GM23338 (cell line): ENCODE measurements around the gene S100A11. TPM values are rescaled to one million over a fixed set of nuclear protein-coding genes. Genes with fewer than 3 reads are reported as not detected.
A peak's percentile ranks its signal among the peaks of the same experiment; 100 is the strongest.

Experiments
- ATAC-seq: fragments of 200-7000 bp; cut with Tn5 transposase; 3 replicates; pipeline ENCODE4 v1.9.1; 2020
- DNase-seq: peaks from one replicate; pipeline ENCODE4 v3.0.0-alpha.2; 2015; ENCODE audit warnings: low spot score
- H2AFZ ChIP-seq: fragments of 200-600 bp; sonication (generic); 2 replicates; pipeline ENCODE4 v1.8.0; 2016; ENCODE audit warnings: antibody characterized with exemption, mild to moderate bottlenecking, moderate library complexity
- H3F3A ChIP-seq: fragments of 200-600 bp; sonication (generic); replicated peaks from 2 replicates; pipeline ENCODE4 v1.8.0; 2017; ENCODE audit warnings: antibody characterized with exemption, mixed run types, low read depth
- H3K27ac ChIP-seq: fragments of 200-600 bp; sonication (generic); 2 replicates; pipeline ENCODE4 v1.6.1; 2016; ENCODE audit warnings: low read depth
- H3K27me3 ChIP-seq: fragments of 200-600 bp; sonication (generic); 2 replicates; pipeline ENCODE4 v1.8.0; 2016; ENCODE audit warnings: mild to moderate bottlenecking, mixed run types, moderate library complexity; ENCODE audit not compliant: insufficient read depth
- H3K36me3 ChIP-seq: fragments of 200-600 bp; sonication (generic); 2 replicates; pipeline ENCODE4 v1.8.0; 2016; ENCODE audit warnings: mild to moderate bottlenecking; ENCODE audit not compliant: insufficient read depth
- H3K4me1 ChIP-seq: fragments of 200-600 bp; sonication (generic); 2 replicates; pipeline ENCODE4 v1.8.0; 2016; ENCODE audit warnings: mild to moderate bottlenecking, moderate library complexity; ENCODE audit not compliant: insufficient read depth
- H3K4me2 ChIP-seq: fragments of 200-600 bp; sonication (generic); 2 replicates; pipeline ENCODE4 v1.7.1; 2017; ENCODE audit warnings: mixed run types
- H3K4me3 ChIP-seq: fragments of 200-600 bp; sonication (generic); 2 replicates; pipeline ENCODE4 v1.6.1; 2016; ENCODE audit warnings: mixed run types
- H3K79me2 ChIP-seq: fragments of 200-600 bp; sonication (generic); replicated peaks from 2 replicates; pipeline ENCODE4 v1.8.0; 2017; ENCODE audit warnings: mild to moderate bottlenecking; ENCODE audit not compliant: insufficient read depth
- H3K9me2 ChIP-seq: fragments of 200-600 bp; sonication (generic); 2 replicates; pipeline ENCODE4 v1.8.0; 2017; ENCODE audit not compliant: insufficient read depth
- H4K20me1 ChIP-seq: fragments of 200-600 bp; sonication (generic); replicated peaks from 2 replicates; pipeline ENCODE4 v1.8.0; 2017; ENCODE audit warnings: mild to moderate bottlenecking; ENCODE audit not compliant: insufficient read depth
- H3K27ac Mint-ChIP-seq: 2 replicates; pipeline ENCODE4 v1.8.0; 2020; ENCODE audit warnings: inconsistent platforms, mild to moderate bottlenecking, moderate library complexity, mixed read lengths
- H3K27me3 Mint-ChIP-seq: 3 replicates; pipeline ENCODE4 v1.8.0; 2022; ENCODE audit warnings: low read depth, mild to moderate bottlenecking, moderate library complexity, mixed read lengths, inconsistent platforms; ENCODE audit not compliant: insufficient read depth, poor library complexity
- H3K36me3 Mint-ChIP-seq: 3 replicates; pipeline ENCODE4 v1.8.0; 2021; ENCODE audit warnings: low read depth, mild to moderate bottlenecking, inconsistent platforms, moderate library complexity, mixed read lengths
- H3K4me1 Mint-ChIP-seq: 3 replicates; pipeline ENCODE4 v1.8.0; 2020; ENCODE audit warnings: mild to moderate bottlenecking, inconsistent platforms, mixed read lengths
- H3K4me3 Mint-ChIP-seq: 3 replicates; pipeline ENCODE4 v1.8.0; 2021; ENCODE audit warnings: moderate library complexity, mild to moderate bottlenecking, inconsistent platforms, mixed read lengths
- H3K9me3 Mint-ChIP-seq: 3 replicates; pipeline ENCODE4 v1.8.0; 2020; ENCODE audit warnings: moderate library complexity, mild to moderate bottlenecking, inconsistent platforms, mixed read lengths
- CTCF ChIP-seq, 2 experiments: fragments of 200-600 bp in 1 of 2; sonication (generic) in 1 of 2; conservative IDR thresholded peaks; 2 replicates each; pipeline versions ENCODE4 v1.5.1 to v1.6.1; 2016 to 2017; ENCODE audit warnings: antibody characterized with exemption in 2 of 2, low read depth in 2 of 2, mild to moderate bottlenecking in 2 of 2, moderate library complexity in 1 of 2
- POLR2AphosphoS5 ChIP-seq: IDR thresholded peaks from 2 replicates; pipeline ENCODE4 v1.6.1; 2016; ENCODE audit warnings: antibody characterized with exemption, low read depth
- REST ChIP-seq: IDR thresholded peaks from one replicate; pipeline ENCODE4 v1.6.1; 2018; ENCODE audit warnings: antibody characterized with exemption; ENCODE audit not compliant: unreplicated experiment
- STAT1 ChIP-seq: IDR thresholded peaks from one replicate; pipeline ENCODE4 v1.6.1; 2016; ENCODE audit warnings: antibody characterized with exemption; ENCODE audit not compliant: unreplicated experiment
- ZNF114 ChIP-seq: fragments of 250-450 bp; sonication (Bioruptor Pico); IDR thresholded peaks from 2 replicates; pipeline ENCODE4 v1.5.0; 2020; ENCODE audit warnings: mild to moderate bottlenecking, moderate library complexity
- polyA plus RNA-seq: library from polyadenylated mRNA; unstranded; fragments of >200 nt; fragmentation: Nextera tagmentation; extraction: Ambion mirVana; gene quantifications from 2 replicates; pipeline ENCODE4 v1.2.1, GENCODE V29; 2016
- total RNA-seq: library from RNA; depleted of rRNA; stranded (reverse); fragments of >200 nt; shearing (Covaris generic); gene quantifications from 2 replicates; pipeline ENCODE4 v1.2.3, GENCODE V29; 2014

S100A11 gene
- total and polyA plus RNA-seq, 2 experiments from 2014 or later = 73.1 to 596 TPM

GRCh38 chr1:152035539-152036266 is 1.1 kb downstream of the S100A11 start (continued):
- no peak for TF ChIP-seq REST
- TF ChIP-seq STAT1 = no peak

GRCh38 chr1:152034654-152035538 is 1.9 kb downstream of the S100A11 start:
- Mint-ChIP-seq H3K4me3 (peak overlapping the region; percentile 85), H3K36me3 (peaks cover 13% of the 10 kb centered on the region), H3K27ac (peak overlapping the region; percentile 45), H3K27me3 (peaks cover 13% of the 10 kb centered on the region), H3K4me1 (peaks cover 26% of the 10 kb centered on the region), H3K9me3 (no peaks in the 10 kb centered on the region)
- no peaks in the 10 kb centered on the region for H3K9me2 ChIP-seq
- peaks cover 17% of the 10 kb centered on the region for H3K36me3 ChIP-seq
- ATAC-seq (peak; percentile 70), DNase-seq (peak; percentile 90)
- H3F3A ChIP-seq = no peaks in the 10 kb centered on the region; the same call in 1 of the 2 replicates
- TF ChIP-seq ZNF114 (CRISPR knock-in tag) (no peak), POLR2AphosphoS5 (0 out of 2 replicates have a peak, but pooled peaks have one; percentile 9), CTCF (conservative IDR thresholded peaks at IDR 0.05; ENCODE audit: low read depth in 2 of 2) (peak; percentile 62 to 73)
- H3K27ac ChIP-seq = peak overlapping the region; percentile 87
- peak overlapping the region; percentile 78 for H3K4me3 ChIP-seq
- peaks cover 17% of the 10 kb centered on the region for H3K27me3 ChIP-seq
- H3K4me2 ChIP-seq = peak overlapping the region; percentile 96
- H4K20me1 ChIP-seq = no peaks in the 10 kb centered on the region
- peaks cover 29% of the 10 kb centered on the region for H3K4me1 ChIP-seq
- no peaks in the 10 kb centered on the region for H3K79me2 ChIP-seq
- peak overlapping the region; percentile 2; the same call in 1 of the 2 replicates for H2AFZ ChIP-seq

- Histone ChIP-seq H2AFZ (no peak overlapping the region), H3F3A (no peaks in the 10 kb centered on the region; the same call in 1 of the 2 replicates), H4K20me1 (no peaks in the 10 kb centered on the region), H3K4me2 (no peak overlapping the region), H3K27me3 (peaks cover 17% of the 10 kb centered on the region), H3K36me3 (peaks cover 17% of the 10 kb centered on the region), H3K27ac (no peak overlapping the region), H3K4me3 (no peak overlapping the region), H3K4me1 (peaks cover 29% of the 10 kb centered on the region), H3K79me2 (no peaks in the 10 kb centered on the region), H3K9me2 (no peaks in the 10 kb centered on the region)
- no peak overlapping the region; the same call in 1 of the 2 replicates for H3K27ac Mint-ChIP-seq
- no peak overlapping the region for H3K4me3 Mint-ChIP-seq
- peaks cover 13% of the 10 kb centered on the region for H3K36me3 Mint-ChIP-seq
- DNase-seq = no peak
- peaks cover 28% of the 10 kb centered on the region for H3K4me1 Mint-ChIP-seq
- H3K27me3 Mint-ChIP-seq = peaks cover 13% of the 10 kb centered on the region
- H3K9me3 Mint-ChIP-seq = no peaks in the 10 kb centered on the region
- ATAC-seq = peak; percentile 4; the same call in 2 of the 3 replicates
Measured at GRCh38 chr1:152034324-152034653, 2.5 kb downstream of the S100A11 start.
